Chondrocyte (in vitro differentiated cells): ENCODE results near the gene PNMA8B. TPM values are rescaled to one million over a fixed set of nuclear protein-coding genes. Genes with fewer than 3 reads are reported as not detected.

Experiments
- DNase-seq: peaks from one replicate; pipeline ENCODE4 v3.0.0; 2021; ENCODE audit warnings: mixed read lengths, low spot score
- H3K27ac Mint-ChIP-seq: one replicate; pipeline ENCODE4 v1.8.0; 2021; ENCODE audit warnings: mild to moderate bottlenecking, moderate library complexity, mixed read lengths; ENCODE audit not compliant: unreplicated experiment
- H3K27me3 Mint-ChIP-seq: 2 replicates; pipeline ENCODE4 v1.8.0; 2021; ENCODE audit warnings: low read depth, mixed read lengths
- H3K36me3 Mint-ChIP-seq: 2 replicates; pipeline ENCODE4 v1.8.0; 2021; ENCODE audit warnings: low read depth, mixed read lengths
- H3K4me1 Mint-ChIP-seq: 2 replicates; pipeline ENCODE4 v1.8.0; 2021; ENCODE audit warnings: low read depth, mild to moderate bottlenecking, mixed read lengths
- H3K4me3 Mint-ChIP-seq: one replicate; pipeline ENCODE4 v1.8.0; 2021; ENCODE audit warnings: mild to moderate bottlenecking, moderate library complexity, mixed read lengths; ENCODE audit not compliant: unreplicated experiment
- H3K9me3 Mint-ChIP-seq: 2 replicates; pipeline ENCODE4 v1.8.0; 2021; ENCODE audit warnings: low read depth, mixed read lengths
- CTCF ChIP-seq: fragments of 200-600 bp; sonication (generic); IDR thresholded peaks from 2 replicates; pipeline ENCODE4 v1.5.0; 2021; ENCODE audit warnings: antibody characterized with exemption, mild to moderate bottlenecking, moderate library complexity
- total RNA-seq: library from RNA; stranded (reverse); gene quantifications from 3 replicates; pipeline ENCODE4 v1.2.1, GENCODE V29; 2021

Gene PNMA8B
- total RNA-seq, 1 donor from 2014 or later: 2.2 TPM

GRCh38 chr19:46470376-46470775 is 25.3 kb downstream of the PNMA8B start:
- H3K9me3 Mint-ChIP-seq: no peaks in the 10 kb centered on the region
- peaks cover 38% of the 10 kb centered on the region for H3K4me1 Mint-ChIP-seq
- no peak overlapping the region for H3K4me3 Mint-ChIP-seq
- H3K27me3 Mint-ChIP-seq: no peaks in the 10 kb centered on the region
- TF ChIP-seq CTCF: no peak
- DNase-seq: peak; percentile 57
- H3K36me3 Mint-ChIP-seq: no peaks in the 10 kb centered on the region
- H3K27ac Mint-ChIP-seq: no peak overlapping the region

GRCh38 chr19:46469541-46470185 is 26.0 kb downstream of the PNMA8B start:
- H3K27me3 Mint-ChIP-seq: no peaks in the 10 kb centered on the region
- no peaks in the 10 kb centered on the region for H3K36me3 Mint-ChIP-seq
- TF ChIP-seq CTCF: no peak
- H3K9me3 Mint-ChIP-seq: no peaks in the 10 kb centered on the region
- H3K27ac Mint-ChIP-seq: no peak overlapping the region
- peaks cover 38% of the 10 kb centered on the region for H3K4me1 Mint-ChIP-seq
- H3K4me3 Mint-ChIP-seq: no peak overlapping the region
- DNase-seq: peak; percentile 89

- no peaks in the 10 kb centered on the region for H3K27me3 Mint-ChIP-seq
- no peaks in the 10 kb centered on the region for H3K9me3 Mint-ChIP-seq
- peak; percentile 25 for DNase-seq
- peaks cover 29% of the 10 kb centered on the region for H3K4me1 Mint-ChIP-seq
- no peaks in the 10 kb centered on the region for H3K36me3 Mint-ChIP-seq
- peak overlapping the region; percentile 89 for H3K27ac Mint-ChIP-seq
- TF ChIP-seq CTCF: no peak
- peak overlapping the region; percentile 57 for H3K4me3 Mint-ChIP-seq
Observed at GRCh38 chr19:46466536-46467196, 29.0 kb downstream of the PNMA8B start.

GRCh38 chr19:46463516-46463915 is 32.2 kb downstream of the PNMA8B start:
- Mint-ChIP-seq H3K27ac (no peak overlapping the region), H3K9me3 (no peaks in the 10 kb centered on the region), H3K27me3 (no peaks in the 10 kb centered on the region), H3K36me3 (no peaks in the 10 kb centered on the region), H3K4me1 (peaks cover 17% of the 10 kb centered on the region), H3K4me3 (no peak overlapping the region)
- TF ChIP-seq CTCF: no peak
- DNase-seq: peak; percentile 11

GRCh38 chr19:46461537-46461936 is 34.1 kb downstream of the PNMA8B start:
- Mint-ChIP-seq H3K27me3 (no peaks in the 10 kb centered on the region), H3K9me3 (no peaks in the 10 kb centered on the region), H3K4me1 (peaks cover 5% of the 10 kb centered on the region), H3K27ac (no peak overlapping the region), H3K4me3 (no peak overlapping the region), H3K36me3 (no peaks in the 10 kb centered on the region)
- no peak for TF ChIP-seq CTCF
- DNase-seq: no peak
